ENCODE measurements around the gene MRPL3. TPM values are rescaled to one million over a fixed set of nuclear protein-coding genes. Genes with fewer than 3 reads are reported as not detected.

Gene MRPL3
- total RNA-seq, 1 experiment from 2014 or later, result 162 TPM

DNA sequence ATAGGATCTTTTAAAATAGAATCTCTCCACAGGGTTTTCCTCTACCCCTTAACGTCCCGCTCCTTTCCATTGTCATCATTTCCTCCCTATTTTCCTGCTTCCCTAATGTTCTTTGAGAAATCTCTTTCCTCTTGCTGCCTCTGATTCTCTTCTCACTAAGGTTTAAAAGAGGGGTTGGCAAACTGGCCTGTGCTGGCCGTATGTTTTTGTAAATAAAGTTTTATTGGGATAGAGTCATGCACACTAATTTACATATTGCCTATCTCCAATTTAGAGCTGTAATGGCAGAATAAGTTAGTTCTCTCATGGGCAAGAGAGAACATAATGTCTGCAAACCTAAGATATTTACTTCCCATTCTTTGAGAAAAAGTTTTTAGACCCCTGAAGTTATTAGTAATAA is 25.0 kb downstream of the MRPL3 start (continued):
- TF ChIP-seq, protein P1, sequence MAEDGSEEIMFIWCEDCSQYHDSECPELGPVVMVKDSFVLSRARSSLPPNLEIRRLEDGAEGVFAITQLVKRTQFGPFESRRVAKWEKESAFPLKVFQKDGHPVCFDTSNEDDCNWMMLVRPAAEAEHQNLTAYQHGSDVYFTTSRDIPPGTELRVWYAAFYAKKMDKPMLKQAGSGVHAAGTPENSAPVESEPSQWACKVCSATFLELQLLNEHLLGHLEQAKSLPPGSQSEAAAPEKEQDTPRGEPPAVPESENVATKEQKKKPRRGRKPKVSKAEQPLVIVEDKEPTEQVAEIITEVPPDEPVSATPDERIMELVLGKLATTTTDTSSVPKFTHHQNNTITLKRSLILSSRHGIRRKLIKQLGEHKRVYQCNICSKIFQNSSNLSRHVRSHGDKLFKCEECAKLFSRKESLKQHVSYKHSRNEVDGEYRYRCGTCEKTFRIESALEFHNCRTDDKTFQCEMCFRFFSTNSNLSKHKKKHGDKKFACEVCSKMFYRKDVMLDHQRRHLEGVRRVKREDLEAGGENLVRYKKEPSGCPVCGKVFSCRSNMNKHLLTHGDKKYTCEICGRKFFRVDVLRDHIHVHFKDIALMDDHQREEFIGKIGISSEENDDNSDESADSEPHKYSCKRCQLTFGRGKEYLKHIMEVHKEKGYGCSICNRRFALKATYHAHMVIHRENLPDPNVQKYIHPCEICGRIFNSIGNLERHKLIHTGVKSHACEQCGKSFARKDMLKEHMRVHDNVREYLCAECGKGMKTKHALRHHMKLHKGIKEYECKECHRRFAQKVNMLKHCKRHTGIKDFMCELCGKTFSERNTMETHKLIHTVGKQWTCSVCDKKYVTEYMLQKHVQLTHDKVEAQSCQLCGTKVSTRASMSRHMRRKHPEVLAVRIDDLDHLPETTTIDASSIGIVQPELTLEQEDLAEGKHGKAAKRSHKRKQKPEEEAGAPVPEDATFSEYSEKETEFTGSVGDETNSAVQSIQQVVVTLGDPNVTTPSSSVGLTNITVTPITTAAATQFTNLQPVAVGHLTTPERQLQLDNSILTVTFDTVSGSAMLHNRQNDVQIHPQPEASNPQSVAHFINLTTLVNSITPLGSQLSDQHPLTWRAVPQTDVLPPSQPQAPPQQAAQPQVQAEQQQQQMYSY (CRISPR knock-in tag; IDR thresholded peaks at IDR 0.05), result no peak
- TF ChIP-seq IRF2 (CRISPR knock-in tag; IDR thresholded peaks at IDR 0.05; ENCODE audit: borderline replicate concordance, low read depth) (no peak), TEAD4 (CRISPR knock-in tag; IDR thresholded peaks at IDR 0.05) (no peak), CREM (CRISPR knock-in tag; IDR thresholded peaks at IDR 0.05) (no peak), FOXK1 (CRISPR knock-in tag; IDR thresholded peaks at IDR 0.05) (no peak), SMAD4 (CRISPR knock-in tag; IDR thresholded peaks at IDR 0.05) (no peak)
- TF ChIP-seq, protein P2, sequence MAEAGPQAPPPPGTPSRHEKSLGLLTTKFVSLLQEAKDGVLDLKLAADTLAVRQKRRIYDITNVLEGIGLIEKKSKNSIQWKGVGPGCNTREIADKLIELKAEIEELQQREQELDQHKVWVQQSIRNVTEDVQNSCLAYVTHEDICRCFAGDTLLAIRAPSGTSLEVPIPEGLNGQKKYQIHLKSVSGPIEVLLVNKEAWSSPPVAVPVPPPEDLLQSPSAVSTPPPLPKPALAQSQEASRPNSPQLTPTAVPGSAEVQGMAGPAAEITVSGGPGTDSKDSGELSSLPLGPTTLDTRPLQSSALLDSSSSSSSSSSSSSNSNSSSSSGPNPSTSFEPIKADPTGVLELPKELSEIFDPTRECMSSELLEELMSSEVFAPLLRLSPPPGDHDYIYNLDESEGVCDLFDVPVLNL (CRISPR knock-in tag; IDR thresholded peaks at IDR 0.05; ENCODE audit: borderline replicate concordance, low read depth), result no peak

DNA sequence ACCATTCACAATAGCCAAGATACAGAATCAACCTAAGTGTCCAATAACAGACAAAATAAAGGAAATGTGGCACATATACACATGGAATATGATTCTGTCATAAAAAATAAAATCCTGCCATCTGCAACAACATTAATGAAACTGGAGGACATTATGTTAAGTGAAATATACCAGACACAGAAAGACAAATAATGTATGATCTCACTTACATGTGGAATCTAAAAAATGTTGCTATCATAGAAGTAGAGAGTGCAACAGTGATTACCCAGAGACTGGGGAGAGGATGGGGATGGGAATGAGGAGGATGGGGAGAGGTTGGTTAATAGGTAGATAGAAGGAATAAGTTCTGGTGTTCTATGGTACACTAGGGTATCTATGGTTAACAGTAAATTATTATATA is 28.7 kb downstream of the MRPL3 start:
- Mint-ChIP-seq H3K4me1 (peaks cover 3% of the 10 kb centered on the region; the same call in 1 of the 2 replicates), H3K4me3 (no peak overlapping the region), H3K27ac (no peak overlapping the region), H3K9me3 (no peaks in the 10 kb centered on the region), H3K36me3 (peaks cover 20% of the 10 kb centered on the region), H3K27me3 (ENCODE audit: low read depth) (no peaks in the 10 kb centered on the region)
- POLR2A ChIA-PET, result no interaction called here
- DNase-seq (ENCODE audit: low spot score) (no peak), ATAC-seq (no peak)
- CTCF ChIA-PET, result no interaction called here
- TF ChIP-seq ZNF423 (CRISPR knock-in tag; IDR thresholded peaks at IDR 0.05) (no peak), RELA (CRISPR knock-in tag; IDR thresholded peaks at IDR 0.05; ENCODE audit: borderline replicate concordance) (no peak), FOXK1 (CRISPR knock-in tag; IDR thresholded peaks at IDR 0.05) (no peak), SMAD3 (CRISPR knock-in tag; IDR thresholded peaks at IDR 0.05; ENCODE audit: borderline replicate concordance) (no peak), MYBL2 (CRISPR knock-in tag; IDR thresholded peaks at IDR 0.05) (no peak), SMAD4 (CRISPR knock-in tag; IDR thresholded peaks at IDR 0.05) (no peak)
- TF ChIP-seq, protein P3, sequence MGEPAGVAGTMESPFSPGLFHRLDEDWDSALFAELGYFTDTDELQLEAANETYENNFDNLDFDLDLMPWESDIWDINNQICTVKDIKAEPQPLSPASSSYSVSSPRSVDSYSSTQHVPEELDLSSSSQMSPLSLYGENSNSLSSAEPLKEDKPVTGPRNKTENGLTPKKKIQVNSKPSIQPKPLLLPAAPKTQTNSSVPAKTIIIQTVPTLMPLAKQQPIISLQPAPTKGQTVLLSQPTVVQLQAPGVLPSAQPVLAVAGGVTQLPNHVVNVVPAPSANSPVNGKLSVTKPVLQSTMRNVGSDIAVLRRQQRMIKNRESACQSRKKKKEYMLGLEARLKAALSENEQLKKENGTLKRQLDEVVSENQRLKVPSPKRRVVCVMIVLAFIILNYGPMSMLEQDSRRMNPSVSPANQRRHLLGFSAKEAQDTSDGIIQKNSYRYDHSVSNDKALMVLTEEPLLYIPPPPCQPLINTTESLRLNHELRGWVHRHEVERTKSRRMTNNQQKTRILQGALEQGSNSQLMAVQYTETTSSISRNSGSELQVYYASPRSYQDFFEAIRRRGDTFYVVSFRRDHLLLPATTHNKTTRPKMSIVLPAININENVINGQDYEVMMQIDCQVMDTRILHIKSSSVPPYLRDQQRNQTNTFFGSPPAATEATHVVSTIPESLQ (CRISPR knock-in tag; IDR thresholded peaks at IDR 0.05), result no peak
- TF ChIP-seq, protein P4, sequence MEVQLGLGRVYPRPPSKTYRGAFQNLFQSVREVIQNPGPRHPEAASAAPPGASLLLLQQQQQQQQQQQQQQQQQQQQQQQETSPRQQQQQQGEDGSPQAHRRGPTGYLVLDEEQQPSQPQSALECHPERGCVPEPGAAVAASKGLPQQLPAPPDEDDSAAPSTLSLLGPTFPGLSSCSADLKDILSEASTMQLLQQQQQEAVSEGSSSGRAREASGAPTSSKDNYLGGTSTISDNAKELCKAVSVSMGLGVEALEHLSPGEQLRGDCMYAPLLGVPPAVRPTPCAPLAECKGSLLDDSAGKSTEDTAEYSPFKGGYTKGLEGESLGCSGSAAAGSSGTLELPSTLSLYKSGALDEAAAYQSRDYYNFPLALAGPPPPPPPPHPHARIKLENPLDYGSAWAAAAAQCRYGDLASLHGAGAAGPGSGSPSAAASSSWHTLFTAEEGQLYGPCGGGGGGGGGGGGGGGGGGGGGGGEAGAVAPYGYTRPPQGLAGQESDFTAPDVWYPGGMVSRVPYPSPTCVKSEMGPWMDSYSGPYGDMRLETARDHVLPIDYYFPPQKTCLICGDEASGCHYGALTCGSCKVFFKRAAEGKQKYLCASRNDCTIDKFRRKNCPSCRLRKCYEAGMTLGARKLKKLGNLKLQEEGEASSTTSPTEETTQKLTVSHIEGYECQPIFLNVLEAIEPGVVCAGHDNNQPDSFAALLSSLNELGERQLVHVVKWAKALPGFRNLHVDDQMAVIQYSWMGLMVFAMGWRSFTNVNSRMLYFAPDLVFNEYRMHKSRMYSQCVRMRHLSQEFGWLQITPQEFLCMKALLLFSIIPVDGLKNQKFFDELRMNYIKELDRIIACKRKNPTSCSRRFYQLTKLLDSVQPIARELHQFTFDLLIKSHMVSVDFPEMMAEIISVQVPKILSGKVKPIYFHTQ (CRISPR knock-in tag; IDR thresholded peaks at IDR 0.05), result no peak
- TF ChIP-seq, protein P5, sequence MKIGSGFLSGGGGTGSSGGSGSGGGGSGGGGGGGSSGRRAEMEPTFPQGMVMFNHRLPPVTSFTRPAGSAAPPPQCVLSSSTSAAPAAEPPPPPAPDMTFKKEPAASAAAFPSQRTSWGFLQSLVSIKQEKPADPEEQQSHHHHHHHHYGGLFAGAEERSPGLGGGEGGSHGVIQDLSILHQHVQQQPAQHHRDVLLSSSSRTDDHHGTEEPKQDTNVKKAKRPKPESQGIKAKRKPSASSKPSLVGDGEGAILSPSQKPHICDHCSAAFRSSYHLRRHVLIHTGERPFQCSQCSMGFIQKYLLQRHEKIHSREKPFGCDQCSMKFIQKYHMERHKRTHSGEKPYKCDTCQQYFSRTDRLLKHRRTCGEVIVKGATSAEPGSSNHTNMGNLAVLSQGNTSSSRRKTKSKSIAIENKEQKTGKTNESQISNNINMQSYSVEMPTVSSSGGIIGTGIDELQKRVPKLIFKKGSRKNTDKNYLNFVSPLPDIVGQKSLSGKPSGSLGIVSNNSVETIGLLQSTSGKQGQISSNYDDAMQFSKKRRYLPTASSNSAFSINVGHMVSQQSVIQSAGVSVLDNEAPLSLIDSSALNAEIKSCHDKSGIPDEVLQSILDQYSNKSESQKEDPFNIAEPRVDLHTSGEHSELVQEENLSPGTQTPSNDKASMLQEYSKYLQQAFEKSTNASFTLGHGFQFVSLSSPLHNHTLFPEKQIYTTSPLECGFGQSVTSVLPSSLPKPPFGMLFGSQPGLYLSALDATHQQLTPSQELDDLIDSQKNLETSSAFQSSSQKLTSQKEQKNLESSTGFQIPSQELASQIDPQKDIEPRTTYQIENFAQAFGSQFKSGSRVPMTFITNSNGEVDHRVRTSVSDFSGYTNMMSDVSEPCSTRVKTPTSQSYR (CRISPR knock-in tag; IDR thresholded peaks at IDR 0.05), result no peak
- TF ChIP-seq, protein P6, sequence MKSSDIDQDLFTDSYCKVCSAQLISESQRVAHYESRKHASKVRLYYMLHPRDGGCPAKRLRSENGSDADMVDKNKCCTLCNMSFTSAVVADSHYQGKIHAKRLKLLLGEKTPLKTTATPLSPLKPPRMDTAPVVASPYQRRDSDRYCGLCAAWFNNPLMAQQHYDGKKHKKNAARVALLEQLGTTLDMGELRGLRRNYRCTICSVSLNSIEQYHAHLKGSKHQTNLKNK (CRISPR knock-in tag; IDR thresholded peaks at IDR 0.05), result no peak
- TF ChIP-seq, protein P7, sequence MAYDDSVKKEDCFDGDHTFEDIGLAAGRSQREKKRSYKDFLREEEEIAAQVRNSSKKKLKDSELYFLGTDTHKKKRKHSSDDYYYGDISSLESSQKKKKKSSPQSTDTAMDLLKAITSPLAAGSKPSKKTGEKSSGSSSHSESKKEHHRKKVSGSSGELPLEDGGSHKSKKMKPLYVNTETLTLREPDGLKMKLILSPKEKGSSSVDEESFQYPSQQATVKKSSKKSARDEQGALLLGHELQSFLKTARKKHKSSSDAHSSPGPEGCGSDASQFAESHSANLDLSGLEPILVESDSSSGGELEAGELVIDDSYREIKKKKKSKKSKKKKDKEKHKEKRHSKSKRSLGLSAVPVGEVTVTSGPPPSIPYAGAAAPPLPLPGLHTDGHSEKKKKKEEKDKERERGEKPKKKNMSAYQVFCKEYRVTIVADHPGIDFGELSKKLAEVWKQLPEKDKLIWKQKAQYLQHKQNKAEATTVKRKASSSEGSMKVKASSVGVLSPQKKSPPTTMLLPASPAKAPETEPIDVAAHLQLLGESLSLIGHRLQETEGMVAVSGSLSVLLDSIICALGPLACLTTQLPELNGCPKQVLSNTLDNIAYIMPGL (CRISPR knock-in tag; IDR thresholded peaks at IDR 0.05), result no peak
- TF ChIP-seq, protein P8, sequence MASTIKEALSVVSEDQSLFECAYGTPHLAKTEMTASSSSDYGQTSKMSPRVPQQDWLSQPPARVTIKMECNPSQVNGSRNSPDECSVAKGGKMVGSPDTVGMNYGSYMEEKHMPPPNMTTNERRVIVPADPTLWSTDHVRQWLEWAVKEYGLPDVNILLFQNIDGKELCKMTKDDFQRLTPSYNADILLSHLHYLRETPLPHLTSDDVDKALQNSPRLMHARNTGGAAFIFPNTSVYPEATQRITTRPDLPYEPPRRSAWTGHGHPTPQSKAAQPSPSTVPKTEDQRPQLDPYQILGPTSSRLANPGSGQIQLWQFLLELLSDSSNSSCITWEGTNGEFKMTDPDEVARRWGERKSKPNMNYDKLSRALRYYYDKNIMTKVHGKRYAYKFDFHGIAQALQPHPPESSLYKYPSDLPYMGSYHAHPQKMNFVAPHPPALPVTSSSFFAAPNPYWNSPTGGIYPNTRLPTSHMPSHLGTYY (CRISPR knock-in tag; IDR thresholded peaks at IDR 0.05), result no peak
- TF ChIP-seq, protein P9, sequence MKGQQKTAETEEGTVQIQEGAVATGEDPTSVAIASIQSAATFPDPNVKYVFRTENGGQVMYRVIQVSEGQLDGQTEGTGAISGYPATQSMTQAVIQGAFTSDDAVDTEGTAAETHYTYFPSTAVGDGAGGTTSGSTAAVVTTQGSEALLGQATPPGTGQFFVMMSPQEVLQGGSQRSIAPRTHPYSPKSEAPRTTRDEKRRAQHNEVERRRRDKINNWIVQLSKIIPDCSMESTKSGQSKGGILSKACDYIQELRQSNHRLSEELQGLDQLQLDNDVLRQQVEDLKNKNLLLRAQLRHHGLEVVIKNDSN (CRISPR knock-in tag; IDR thresholded peaks at IDR 0.05), result no peak

Measured in WTC11 (cell line).